Right renal cortex interstitium (tissue), 3 donors: ENCODE measurements around the gene COL28A1. TPM values are rescaled to one million over a fixed set of nuclear protein-coding genes. Genes with fewer than 3 reads are reported as not detected.

Source experiments
- DNase-seq, 3 donors: peaks; one replicate each; pipeline ENCODE4 v3.0.0-alpha.2; 2013; ENCODE audit warnings: low read depth in 3 of 3, low spot score in 2 of 3
- polyA plus RNA-seq, 3 donors: library from polyadenylated mRNA; unstranded; fragments of 120-200 nt; gene quantifications; one replicate each; pipeline ENCODE4 v1.2.1, GENCODE V29; 2013; ENCODE audit not compliant: insufficient read length in 3 of 3

The COL28A1 gene
- 10 to 100 TPM in 1 of 3 donors, 1 to 10 TPM in 2; 7.2 to 12.3 (median 9.8) TPM for polyA plus RNA-seq

GRCh38 chr7:7535691-7536090 lies at the start of gene COL28A1:
COL28A1 (minus strand) TSS chr7:7535873; CDS start chr7:7532875, 2,998 bp downstream.
- no peak for DNase-seq

DNA sequence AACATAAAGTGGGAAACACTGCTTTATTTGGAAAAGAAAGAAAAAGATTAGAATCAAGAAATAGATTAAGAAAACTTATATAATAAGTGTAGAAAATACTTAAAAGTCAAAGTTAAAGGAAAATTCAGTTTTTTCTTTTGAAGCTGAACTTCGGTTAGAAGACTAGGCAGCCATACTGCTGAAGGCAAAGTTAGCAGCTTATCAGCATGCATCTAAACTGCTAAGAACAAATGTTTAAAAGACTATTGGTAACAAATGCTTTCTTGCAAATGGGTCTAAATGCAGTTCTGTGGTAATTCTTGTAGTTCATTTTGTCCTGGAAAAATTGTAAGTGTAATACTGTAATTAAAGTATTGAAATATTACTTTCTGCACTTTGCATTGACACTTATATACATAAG lies 49.0 kb upstream of the COL28A1 start:
- DNase-seq, result no peak

GRCh38 chr7:7583731-7584130 lies 48.1 kb upstream of the COL28A1 start:
- DNase-seq, result no peak

DNA sequence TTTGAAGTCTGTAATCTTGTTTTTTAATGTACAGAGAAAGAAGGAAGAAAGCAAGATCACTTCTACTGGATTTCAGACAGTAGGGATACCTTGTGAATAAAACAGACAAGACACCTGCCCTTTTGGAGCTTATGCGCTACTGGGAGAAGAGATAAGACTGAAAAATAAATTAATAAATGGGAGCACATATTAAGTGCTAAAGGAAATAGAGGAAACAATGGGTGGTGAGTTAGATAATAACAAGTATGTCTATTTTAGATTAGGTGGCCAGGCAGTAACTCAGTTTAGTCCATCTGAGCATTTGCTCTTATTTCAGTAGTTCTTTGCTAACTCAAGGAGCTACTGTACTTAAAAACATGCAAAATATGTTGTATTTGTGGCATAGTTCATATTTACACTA lies 46.9 kb upstream of the COL28A1 start:
- DNase-seq, result no peak

DNA sequence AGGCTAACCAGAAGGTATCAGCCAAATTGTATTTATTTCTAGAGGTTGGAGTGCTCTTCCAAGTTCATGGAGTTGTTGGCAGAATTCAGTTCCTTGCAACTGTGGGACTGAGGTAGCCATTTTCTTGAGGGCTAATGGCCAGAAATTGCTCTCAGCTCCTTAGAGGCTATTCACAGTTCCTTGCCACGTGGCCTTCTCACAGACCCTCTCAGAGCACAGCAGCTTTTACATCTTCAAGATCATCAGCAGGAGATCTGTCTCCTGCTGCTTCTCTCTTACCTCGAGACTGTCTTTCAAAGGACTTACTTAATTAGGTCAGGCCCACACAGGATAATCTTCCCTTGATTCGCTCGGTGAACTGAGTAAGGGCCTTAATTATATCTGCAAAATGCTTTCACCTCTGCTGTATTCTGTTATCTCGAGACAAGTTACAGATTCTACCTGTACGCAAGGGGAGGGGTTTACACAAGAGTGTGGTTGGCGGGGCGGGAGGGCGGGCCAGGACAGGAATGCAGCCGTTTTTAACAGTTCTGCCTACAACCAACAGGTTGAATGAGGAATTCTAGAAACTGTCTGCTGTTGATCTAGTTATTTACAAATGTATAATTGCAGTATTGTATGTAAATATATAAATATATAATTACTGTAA lies 46.0 kb upstream of the COL28A1 start:
- DNase-seq, result no peak

GRCh38 chr7:7579638-7580037 lies 44.0 kb upstream of the COL28A1 start:
- DNase-seq, result no peak

GRCh38 chr7:7577888-7578287 lies 42.2 kb upstream of the COL28A1 start:
- DNase-seq, result no peak

DNA sequence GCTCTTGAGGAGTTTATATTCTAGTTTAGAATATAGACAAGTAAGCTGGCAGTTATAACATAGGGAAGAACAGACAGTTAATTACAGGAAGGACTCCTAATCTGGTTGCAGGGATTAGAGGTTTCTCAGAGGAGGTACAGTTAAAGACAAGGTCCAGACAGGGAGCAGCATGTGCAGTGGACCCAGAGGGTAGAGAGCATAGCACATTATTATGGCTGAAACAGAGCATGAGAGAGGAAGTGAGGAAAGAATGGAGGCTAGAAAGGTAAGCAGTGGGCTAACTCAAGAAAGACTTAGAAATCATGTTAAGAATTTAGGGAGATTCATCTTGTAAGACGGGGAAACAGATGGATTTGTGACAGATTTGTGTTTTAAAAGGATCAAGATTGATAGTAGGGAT lies 40.7 kb upstream of the COL28A1 start:
- no peak for DNase-seq

- DNase-seq, result no peak
These were observed 38.0 kb upstream of the COL28A1 start for GRCh38 chr7:7573701-7574100.

DNA sequence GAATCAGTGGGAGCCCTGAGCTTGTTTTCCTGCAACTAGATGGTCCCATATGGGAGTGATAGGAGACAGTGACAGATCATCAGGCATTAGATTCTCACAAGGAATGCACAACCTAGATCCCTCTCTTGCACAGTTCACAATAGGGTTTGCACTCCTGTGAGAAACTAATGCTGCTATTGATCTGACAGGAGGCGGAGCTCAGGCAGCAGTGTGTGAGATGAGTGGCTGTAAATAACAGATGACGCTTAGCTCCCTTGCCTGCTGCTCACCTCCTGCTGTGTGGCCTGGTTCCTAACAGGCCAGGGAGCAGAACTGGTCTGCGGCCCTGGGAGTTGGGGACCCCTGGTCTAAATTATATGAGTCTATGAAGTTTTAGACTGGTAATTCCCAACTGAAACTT lies 34.9 kb upstream of the COL28A1 start:
- no peak for DNase-seq

- DNase-seq, result no peak
These were observed 33.9 kb upstream of the COL28A1 start for GRCh38 chr7:7569615-7570014.

DNA sequence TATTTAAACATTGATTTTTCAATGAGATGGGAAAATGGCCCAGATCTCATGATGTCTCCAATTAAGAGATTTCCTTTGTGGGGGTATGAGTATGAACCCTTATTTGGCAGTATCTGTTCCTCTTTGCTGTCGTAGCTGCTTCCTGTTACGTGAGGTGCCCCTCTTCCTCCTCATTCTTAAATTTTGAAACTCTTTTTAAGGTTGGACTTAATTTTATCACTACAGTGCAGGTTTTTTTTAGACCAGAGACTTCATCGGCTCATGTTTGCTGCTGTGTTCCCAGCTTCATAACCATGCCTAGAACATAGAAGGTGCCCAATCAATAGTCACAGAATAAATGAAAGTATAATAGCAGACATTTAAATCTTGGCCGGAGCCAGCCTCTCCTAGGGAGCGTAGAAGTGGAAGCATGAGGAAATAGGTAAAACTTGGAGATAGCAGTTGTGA lies 33.4 kb upstream of the COL28A1 start:
- no peak for DNase-seq

DNA sequence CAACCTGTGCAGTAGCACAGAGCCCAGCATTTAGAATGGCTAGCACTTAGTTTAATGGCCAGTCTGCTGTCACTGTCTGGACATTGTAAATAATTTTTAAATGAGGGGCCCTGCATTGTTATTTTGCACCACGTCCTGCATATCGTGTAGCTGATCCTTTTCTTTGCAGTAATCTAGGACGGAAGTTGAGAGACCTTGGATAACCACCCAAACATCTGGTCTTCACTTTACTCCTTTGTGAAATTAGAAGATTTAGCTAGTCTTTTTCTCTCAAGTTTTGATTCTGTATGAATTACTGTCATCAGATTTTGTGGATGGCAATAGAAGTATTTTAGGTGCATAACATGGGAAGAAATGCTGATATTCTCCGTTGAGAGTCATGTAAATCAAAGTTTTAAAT lies 32.9 kb upstream of the COL28A1 start:
- DNase-seq, result no peak

DNA sequence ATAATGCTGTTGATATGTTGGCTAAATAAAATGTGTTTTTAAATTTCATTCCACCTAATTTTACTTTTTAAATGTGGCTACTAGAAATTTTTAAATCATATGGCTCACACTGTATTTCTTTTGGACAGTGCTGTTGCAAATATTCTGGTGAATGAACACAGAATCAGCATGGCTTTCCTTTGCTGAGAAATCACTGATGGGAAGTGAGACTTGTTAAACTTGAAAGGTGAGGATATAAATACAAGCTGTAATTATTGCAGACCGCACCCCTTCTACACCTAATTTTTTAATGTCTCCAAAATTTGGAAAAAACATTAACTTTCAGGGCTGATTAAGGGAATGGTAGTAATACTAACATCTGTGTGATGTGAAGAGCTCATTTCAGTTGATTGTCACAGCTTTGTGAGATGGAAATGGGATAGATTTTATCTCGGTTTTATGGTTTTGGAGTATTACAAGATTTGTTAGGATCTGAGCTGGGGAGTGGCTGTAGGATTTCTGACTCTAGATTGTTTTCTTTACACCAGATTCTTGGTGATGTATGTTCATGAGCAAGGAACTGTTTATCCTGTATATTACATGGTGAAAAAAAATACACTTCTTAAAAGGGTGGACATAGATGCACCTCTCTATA lies 32.3 kb upstream of the COL28A1 start:
- no peak for DNase-seq

GRCh38 chr7:7566651-7567611 lies 31.3 kb upstream of the COL28A1 start, which contains the start of gene MIOS:
MIOS (plus strand) TSS chr7:7566884; CDS start chr7:7572476, 5,592 bp downstream.
- peak in 2 of 3 donors; percentile 65 to 71 for DNase-seq

DNA sequence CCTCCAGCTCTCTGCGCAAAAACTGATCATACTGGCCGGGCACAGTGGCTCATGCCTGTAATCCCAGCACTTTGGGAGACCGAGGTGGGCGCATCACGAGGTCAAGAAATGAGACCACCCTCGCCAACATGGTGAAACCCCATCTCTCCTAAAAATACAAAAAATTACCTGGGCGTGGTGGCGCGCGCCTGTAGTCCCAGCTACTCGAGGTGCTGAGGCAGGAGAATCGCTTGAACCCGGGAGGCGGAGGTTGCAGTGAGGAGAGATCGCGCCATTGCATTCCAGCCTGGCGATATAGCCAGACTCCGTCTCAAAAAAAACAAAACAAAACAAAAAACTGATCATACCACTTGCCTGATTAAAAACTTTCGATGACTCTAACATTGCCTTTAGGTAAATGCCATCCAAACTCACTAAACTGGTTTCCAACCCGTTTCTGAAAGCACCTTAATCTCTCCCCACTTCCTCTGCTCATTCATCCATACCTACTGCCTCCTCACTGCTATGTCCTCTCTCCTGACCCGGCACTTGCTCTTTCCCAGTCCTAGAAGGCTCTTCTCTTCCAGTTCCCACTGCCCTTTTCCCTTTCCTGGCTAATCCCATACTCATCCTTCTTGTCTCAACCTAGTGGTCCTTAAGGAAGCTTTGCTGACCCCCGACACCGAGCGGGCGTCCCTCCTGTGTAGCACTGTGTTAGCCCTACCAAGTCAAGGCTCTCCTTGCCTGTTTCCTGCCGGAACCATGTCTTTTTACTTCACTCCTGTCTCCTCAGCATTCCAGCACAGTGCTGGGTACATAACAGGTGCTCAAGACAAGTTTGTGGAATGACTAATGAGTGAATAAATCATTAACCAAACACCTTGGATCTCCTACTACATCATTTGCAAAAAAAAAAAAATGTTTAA lies 30.3 kb upstream of the COL28A1 start:
- DNase-seq, result peak in 2 of 3 donors; percentile 41

- DNase-seq, result no peak
These were observed 29.5 kb upstream of the COL28A1 start for GRCh38 chr7:7565018-7565680.

DNA sequence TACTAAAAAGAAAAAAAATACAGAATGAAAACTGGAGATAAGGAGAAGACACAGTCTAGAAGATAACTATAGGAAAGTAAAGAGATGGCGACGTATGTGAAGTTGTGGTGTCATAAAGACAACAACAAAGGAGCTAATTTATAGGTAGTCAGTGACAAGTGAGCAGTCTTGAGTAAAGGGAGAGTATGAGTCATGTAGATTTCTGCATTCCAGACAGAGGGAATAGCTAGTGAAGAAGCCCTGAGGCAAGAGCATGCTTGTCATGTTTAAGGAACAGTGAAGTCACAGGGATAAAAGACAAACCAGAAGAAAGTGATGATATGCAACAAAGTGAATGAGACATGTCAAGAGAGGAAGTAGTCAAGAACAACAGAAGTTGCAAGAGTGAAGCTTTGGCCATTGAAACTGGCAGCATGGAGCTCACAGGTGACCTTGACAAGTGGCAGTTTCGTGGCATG lies 28.7 kb upstream of the COL28A1 start:
- DNase-seq, result no peak

GRCh38 chr7:7563813-7564212 lies 28.1 kb upstream of the COL28A1 start:
- no peak for DNase-seq
